Astrocyte (in vitro differentiated cells and primary cell): ENCODE data around the gene EPB41L1. TPM values are rescaled to one million over a fixed set of nuclear protein-coding genes. Genes with fewer than 3 reads are reported as not detected.

ENCODE experiments used
- DNase-seq: peaks from one replicate; pipeline ENCODE4 v3.0.0-alpha.2; 2010; ENCODE audit warnings: low read depth
- FAIRE-seq: peaks from 2 replicates; lab custom pipeline; 2011; peaks lifted over from hg19 to GRCh38; lab: Jason Lieb, UNC
- H2AFZ ChIP-seq: 2 replicates; pipeline ENCODE4 v1.6.0; 2012; ENCODE audit warnings: low read depth, low read length, inconsistent platforms
- H3K27ac ChIP-seq: 2 replicates; pipeline ENCODE4 v1.5.1; 2011; ENCODE audit warnings: low read depth, low read length, inconsistent platforms
- H3K27me3 ChIP-seq: 2 replicates; pipeline ENCODE4 v1.6.0; 2011; ENCODE audit warnings: low read length, inconsistent platforms; ENCODE audit not compliant: insufficient read depth
- H3K36me3 ChIP-seq: 2 replicates; pipeline ENCODE4 v1.5.1; 2011; ENCODE audit warnings: low read length, inconsistent platforms; ENCODE audit not compliant: insufficient read depth
- H3K4me1 ChIP-seq: 2 replicates; pipeline ENCODE4 v1.5.1; 2011; ENCODE audit warnings: low read length, inconsistent platforms; ENCODE audit not compliant: insufficient read depth
- H3K4me2 ChIP-seq: 2 replicates; pipeline ENCODE4 v1.6.0; 2012; ENCODE audit warnings: low read length, inconsistent platforms
- H3K4me3 ChIP-seq: 2 replicates; pipeline ENCODE4 v1.5.1; 2011; ENCODE audit warnings: low read depth, mild to moderate bottlenecking, low read length, inconsistent platforms; ENCODE audit not compliant: insufficient read depth
- H3K79me2 ChIP-seq: 2 replicates; pipeline ENCODE4 v1.6.0; 2012; ENCODE audit warnings: mild to moderate bottlenecking, low read length, inconsistent platforms; ENCODE audit not compliant: insufficient read depth
- H3K9ac ChIP-seq: 2 replicates; pipeline ENCODE4 v1.6.0; 2012; ENCODE audit warnings: mild to moderate bottlenecking, low read length, inconsistent platforms
- H3K9me3 ChIP-seq: 2 replicates; pipeline ENCODE4 v1.5.1; 2012; ENCODE audit warnings: low read depth, mild to moderate bottlenecking, low read length, inconsistent platforms; ENCODE audit not compliant: insufficient read depth
- H4K20me1 ChIP-seq: 2 replicates; pipeline ENCODE4 v1.6.0; 2012; ENCODE audit warnings: low read length, inconsistent platforms; ENCODE audit not compliant: insufficient read depth
- H3K27ac Mint-ChIP-seq: one replicate; pipeline ENCODE4 v1.8.0; 2021; ENCODE audit warnings: mild to moderate bottlenecking, mixed read lengths; ENCODE audit not compliant: unreplicated experiment
- H3K27me3 Mint-ChIP-seq: one replicate; pipeline ENCODE4 v1.8.0; 2021; ENCODE audit warnings: low read depth, mixed read lengths; ENCODE audit not compliant: unreplicated experiment
- H3K36me3 Mint-ChIP-seq: one replicate; pipeline ENCODE4 v1.8.0; 2021; ENCODE audit warnings: low read depth, mixed read lengths; ENCODE audit not compliant: unreplicated experiment
- H3K4me1 Mint-ChIP-seq: one replicate; pipeline ENCODE4 v1.8.0; 2021; ENCODE audit warnings: low read depth, mixed read lengths; ENCODE audit not compliant: unreplicated experiment
- H3K4me3 Mint-ChIP-seq: one replicate; pipeline ENCODE4 v1.8.0; 2021; ENCODE audit warnings: mild to moderate bottlenecking, moderate library complexity, mixed read lengths; ENCODE audit not compliant: unreplicated experiment
- H3K9me3 Mint-ChIP-seq: one replicate; pipeline ENCODE4 v1.8.0; 2021; ENCODE audit warnings: mild to moderate bottlenecking, mixed read lengths; ENCODE audit not compliant: unreplicated experiment
- EZH2 ChIP-seq: IDR thresholded peaks from 2 replicates; pipeline ENCODE4 v1.6.1; 2012; ENCODE audit warnings: mild to moderate bottlenecking, low read length, inconsistent platforms; ENCODE audit not compliant: insufficient read depth
- total RNA-seq: library from RNA; stranded (reverse); gene quantifications from 2 replicates; pipeline ENCODE4 v1.2.1, GENCODE V29; 2021
- TF ChIP-seq, protein P1 (sequence below): IDR thresholded peaks from 2 replicates; pipeline ENCODE4 v1.5.1; 2011; ENCODE audit warnings: low read depth, mild to moderate bottlenecking, inconsistent platforms, low read length, moderate library complexity; ENCODE audit not compliant: insufficient read depth

The EPB41L1 gene
- total RNA-seq, 1 donor from 2014 or later = 39.4 TPM

GRCh38 chr20:36113036-36113435 is 41.5 kb upstream of the EPB41L1 start:
- no peak overlapping the region for H3K4me3 ChIP-seq
- peaks cover 13% of the 10 kb centered on the region for H3K27me3 ChIP-seq
- Mint-ChIP-seq H3K36me3 (no peaks in the 10 kb centered on the region), H3K27me3 (peaks cover 34% of the 10 kb centered on the region), H3K4me3 (no peak overlapping the region), H3K27ac (no peak overlapping the region), H3K9me3 (no peaks in the 10 kb centered on the region), H3K4me1 (peaks cover 18% of the 10 kb centered on the region)
- no peak for FAIRE-seq
- no peaks in the 10 kb centered on the region for H3K9me3 ChIP-seq
- DNase-seq = no peak
- no peak overlapping the region for H2AFZ ChIP-seq
- H3K9ac ChIP-seq = no peak overlapping the region
- H3K27ac ChIP-seq = no peak overlapping the region
- H3K36me3 ChIP-seq = no peaks in the 10 kb centered on the region
- peaks cover 6% of the 10 kb centered on the region for H3K4me1 ChIP-seq
- TF ChIP-seq, protein P1, sequence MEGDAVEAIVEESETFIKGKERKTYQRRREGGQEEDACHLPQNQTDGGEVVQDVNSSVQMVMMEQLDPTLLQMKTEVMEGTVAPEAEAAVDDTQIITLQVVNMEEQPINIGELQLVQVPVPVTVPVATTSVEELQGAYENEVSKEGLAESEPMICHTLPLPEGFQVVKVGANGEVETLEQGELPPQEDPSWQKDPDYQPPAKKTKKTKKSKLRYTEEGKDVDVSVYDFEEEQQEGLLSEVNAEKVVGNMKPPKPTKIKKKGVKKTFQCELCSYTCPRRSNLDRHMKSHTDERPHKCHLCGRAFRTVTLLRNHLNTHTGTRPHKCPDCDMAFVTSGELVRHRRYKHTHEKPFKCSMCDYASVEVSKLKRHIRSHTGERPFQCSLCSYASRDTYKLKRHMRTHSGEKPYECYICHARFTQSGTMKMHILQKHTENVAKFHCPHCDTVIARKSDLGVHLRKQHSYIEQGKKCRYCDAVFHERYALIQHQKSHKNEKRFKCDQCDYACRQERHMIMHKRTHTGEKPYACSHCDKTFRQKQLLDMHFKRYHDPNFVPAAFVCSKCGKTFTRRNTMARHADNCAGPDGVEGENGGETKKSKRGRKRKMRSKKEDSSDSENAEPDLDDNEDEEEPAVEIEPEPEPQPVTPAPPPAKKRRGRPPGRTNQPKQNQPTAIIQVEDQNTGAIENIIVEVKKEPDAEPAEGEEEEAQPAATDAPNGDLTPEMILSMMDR = no peak
- TF ChIP-seq EZH2 = no peak
- no peaks in the 10 kb centered on the region for H3K79me2 ChIP-seq
- no peak overlapping the region for H3K4me2 ChIP-seq
- H4K20me1 ChIP-seq = no peaks in the 10 kb centered on the region

DNA sequence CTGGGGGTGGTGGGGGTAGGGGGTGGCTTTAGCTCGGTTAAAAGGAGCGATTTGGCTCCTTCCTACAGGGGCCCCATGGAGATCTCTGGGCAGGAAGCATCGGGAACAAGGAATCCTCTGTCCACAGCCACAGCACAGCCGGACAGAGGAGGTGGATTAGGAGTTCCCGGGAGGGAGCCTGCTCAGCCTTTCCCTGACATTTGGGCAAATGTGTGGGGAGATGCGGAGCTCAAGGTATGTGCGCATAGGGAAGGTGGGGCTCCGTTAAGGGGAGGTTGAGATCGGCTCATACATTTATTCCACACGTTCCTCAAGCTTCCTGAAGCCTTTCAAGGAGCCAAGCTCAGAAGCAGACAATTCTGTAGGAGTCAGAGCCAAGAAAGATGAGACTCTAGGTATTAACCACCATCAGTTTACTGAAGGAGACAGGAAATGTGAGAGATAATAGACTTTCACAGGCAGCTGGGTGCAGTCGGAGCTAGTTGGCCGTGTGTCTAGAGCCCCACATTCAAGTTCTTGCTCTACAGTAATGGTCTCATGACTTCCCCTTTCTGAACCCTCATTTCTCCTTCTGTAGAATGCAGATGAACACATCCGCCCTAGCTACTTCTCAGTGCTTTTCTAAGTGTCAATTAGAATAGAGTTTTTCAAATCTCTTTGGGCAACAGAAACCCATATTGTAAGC is 40.8 kb upstream of the EPB41L1 start:
- H3K27me3 Mint-ChIP-seq = peaks cover 35% of the 10 kb centered on the region
- Histone ChIP-seq H4K20me1 (no peaks in the 10 kb centered on the region), H3K79me2 (no peaks in the 10 kb centered on the region), H3K9ac (no peak overlapping the region), H3K4me2 (no peak overlapping the region), H2AFZ (no peak overlapping the region), H3K9me3 (no peaks in the 10 kb centered on the region), H3K27ac (no peak overlapping the region), H3K27me3 (peaks cover 13% of the 10 kb centered on the region), H3K36me3 (no peaks in the 10 kb centered on the region), H3K4me3 (no peak overlapping the region), H3K4me1 (peaks cover 6% of the 10 kb centered on the region)
- H3K4me3 Mint-ChIP-seq = no peak overlapping the region
- DNase-seq (no peak), FAIRE-seq (no peak)
- no peak overlapping the region for H3K27ac Mint-ChIP-seq
- H3K4me1 Mint-ChIP-seq = peaks cover 18% of the 10 kb centered on the region
- H3K9me3 Mint-ChIP-seq = no peaks in the 10 kb centered on the region
- TF ChIP-seq EZH2 = no peak
- TF ChIP-seq, protein P1 = no peak
- no peaks in the 10 kb centered on the region for H3K36me3 Mint-ChIP-seq

DNA sequence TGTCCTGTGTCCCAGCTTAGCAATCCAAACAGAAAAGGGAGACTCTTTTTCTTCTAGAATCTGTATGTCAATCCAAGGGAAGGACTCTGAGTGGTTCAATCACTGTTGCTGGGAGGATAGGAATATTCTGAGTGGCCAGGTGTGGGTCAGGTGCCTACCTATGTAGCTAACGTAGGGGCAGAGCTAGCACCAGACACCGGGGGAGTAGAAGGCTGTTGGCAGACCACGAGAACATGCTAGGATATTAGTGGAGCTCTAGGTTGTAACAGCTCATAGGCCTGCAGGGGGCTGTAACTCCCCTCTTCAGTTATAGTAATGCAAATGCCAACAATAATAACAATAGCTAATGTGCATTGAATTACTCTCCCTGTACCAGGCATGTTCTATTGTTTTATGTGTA is 39.8 kb upstream of the EPB41L1 start:
- H3K79me2 ChIP-seq = no peaks in the 10 kb centered on the region
- peaks cover 35% of the 10 kb centered on the region for H3K27me3 Mint-ChIP-seq
- H3K27ac Mint-ChIP-seq = no peak overlapping the region
- H3K27me3 ChIP-seq = peaks cover 13% of the 10 kb centered on the region
- H3K4me2 ChIP-seq = no peak overlapping the region
- DNase-seq (no peak), FAIRE-seq (no peak)
- H3K9me3 Mint-ChIP-seq = no peaks in the 10 kb centered on the region
- H3K36me3 Mint-ChIP-seq = no peaks in the 10 kb centered on the region
- H3K9ac ChIP-seq = no peak overlapping the region
- no peaks in the 10 kb centered on the region for H4K20me1 ChIP-seq
- no peaks in the 10 kb centered on the region for H3K9me3 ChIP-seq
- no peaks in the 10 kb centered on the region for H3K36me3 ChIP-seq
- peaks cover 15% of the 10 kb centered on the region for H3K4me1 Mint-ChIP-seq
- TF ChIP-seq EZH2 = no peak
- TF ChIP-seq, protein P1 = no peak
- peaks cover 6% of the 10 kb centered on the region for H3K4me1 ChIP-seq
- no peak overlapping the region for H3K4me3 ChIP-seq
- no peak overlapping the region for H3K4me3 Mint-ChIP-seq
- H2AFZ ChIP-seq = no peak overlapping the region
- no peak overlapping the region for H3K27ac ChIP-seq
